Endothelial cell of umbilical vein (primary cell): ENCODE measurements around the gene LST1.

ENCODE experiments used
- FOS ChIP-seq: IDR thresholded peaks from 2 replicates; pipeline ENCODE4 v1.6.1; 2011; ENCODE audit warnings: mild to moderate bottlenecking, low read length, moderate library complexity, borderline replicate concordance; ENCODE audit not compliant: insufficient read depth
- POLR2A ChIP-seq: IDR thresholded peaks from 2 replicates; pipeline ENCODE4 v1.6.1; 2012; ENCODE audit warnings: low read depth, mild to moderate bottlenecking, control low read depth, low read length
- TF ChIP-seq, protein P1 (sequence below), 2 donors: IDR thresholded peaks; 1 replicate in 1 of 2; 2 replicates in 1 of 2; pipeline ENCODE4 v1.5.1; 2011; ENCODE audit warnings: low read length in 2 of 2, mild to moderate bottlenecking in 2 of 2, moderate library complexity in 2 of 2, control low read depth in 1 of 2, inconsistent platforms in 1 of 2, low read depth in 1 of 2; ENCODE audit not compliant: insufficient read depth in 1 of 2; ENCODE audit errors: extremely low read depth in 1 of 2
- TF ChIP-seq, protein P2 (sequence below): IDR thresholded peaks from 2 replicates; pipeline ENCODE4 v1.6.1; 2011; ENCODE audit not compliant: insufficient read depth, insufficient read length

DNA sequence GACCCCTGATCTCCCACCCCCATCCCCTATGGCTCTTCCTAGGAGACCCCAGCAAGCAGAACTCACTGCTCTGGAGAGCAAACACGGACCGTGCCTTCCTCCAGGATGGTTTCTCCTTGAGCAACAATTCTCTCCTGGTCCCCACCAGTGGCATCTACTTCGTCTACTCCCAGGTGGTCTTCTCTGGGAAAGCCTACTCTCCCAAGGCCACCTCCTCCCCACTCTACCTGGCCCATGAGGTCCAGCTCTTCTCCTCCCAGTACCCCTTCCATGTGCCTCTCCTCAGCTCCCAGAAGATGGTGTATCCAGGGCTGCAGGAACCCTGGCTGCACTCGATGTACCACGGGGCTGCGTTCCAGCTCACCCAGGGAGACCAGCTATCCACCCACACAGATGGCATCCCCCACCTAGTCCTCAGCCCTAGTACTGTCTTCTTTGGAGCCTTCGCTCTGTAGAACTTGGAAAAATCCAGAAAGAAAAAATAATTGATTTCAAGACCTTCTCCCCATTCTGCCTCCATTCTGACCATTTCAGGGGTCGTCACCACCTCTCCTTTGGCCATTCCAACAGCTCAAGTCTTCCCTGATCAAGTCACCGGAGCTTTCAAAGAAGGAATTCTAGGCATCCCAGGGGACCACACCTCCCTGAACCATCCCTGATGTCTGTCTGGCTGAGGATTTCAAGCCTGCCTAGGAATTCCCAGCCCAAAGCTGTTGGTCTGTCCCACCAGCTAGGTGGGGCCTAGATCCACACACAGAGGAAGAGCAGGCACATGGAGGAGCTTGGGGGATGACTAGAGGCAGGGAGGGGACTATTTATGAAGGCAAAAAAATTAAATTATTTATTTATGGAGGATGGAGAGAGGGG is 12.6 kb upstream of the LST1 start:
- TF ChIP-seq, protein P1, sequence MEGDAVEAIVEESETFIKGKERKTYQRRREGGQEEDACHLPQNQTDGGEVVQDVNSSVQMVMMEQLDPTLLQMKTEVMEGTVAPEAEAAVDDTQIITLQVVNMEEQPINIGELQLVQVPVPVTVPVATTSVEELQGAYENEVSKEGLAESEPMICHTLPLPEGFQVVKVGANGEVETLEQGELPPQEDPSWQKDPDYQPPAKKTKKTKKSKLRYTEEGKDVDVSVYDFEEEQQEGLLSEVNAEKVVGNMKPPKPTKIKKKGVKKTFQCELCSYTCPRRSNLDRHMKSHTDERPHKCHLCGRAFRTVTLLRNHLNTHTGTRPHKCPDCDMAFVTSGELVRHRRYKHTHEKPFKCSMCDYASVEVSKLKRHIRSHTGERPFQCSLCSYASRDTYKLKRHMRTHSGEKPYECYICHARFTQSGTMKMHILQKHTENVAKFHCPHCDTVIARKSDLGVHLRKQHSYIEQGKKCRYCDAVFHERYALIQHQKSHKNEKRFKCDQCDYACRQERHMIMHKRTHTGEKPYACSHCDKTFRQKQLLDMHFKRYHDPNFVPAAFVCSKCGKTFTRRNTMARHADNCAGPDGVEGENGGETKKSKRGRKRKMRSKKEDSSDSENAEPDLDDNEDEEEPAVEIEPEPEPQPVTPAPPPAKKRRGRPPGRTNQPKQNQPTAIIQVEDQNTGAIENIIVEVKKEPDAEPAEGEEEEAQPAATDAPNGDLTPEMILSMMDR (IDR thresholded peaks at IDR 0.05; ENCODE audit: extremely low read depth in 1 of 2, insufficient read depth in 1 of 2, low read depth in 1 of 2, low read length in 2 of 2), result no peak
- no peak for TF ChIP-seq POLR2A
- no peak for TF ChIP-seq FOS
- TF ChIP-seq, protein P2, sequence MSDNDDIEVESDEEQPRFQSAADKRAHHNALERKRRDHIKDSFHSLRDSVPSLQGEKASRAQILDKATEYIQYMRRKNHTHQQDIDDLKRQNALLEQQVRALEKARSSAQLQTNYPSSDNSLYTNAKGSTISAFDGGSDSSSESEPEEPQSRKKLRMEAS, result no peak
